GM18508 (cell line): ENCODE measurements around the gene PLEKHD1.

Experiments
- ATAC-seq: cut with Tn5 transposase; IDR thresholded peaks from one replicate; pipeline ENCODE4 v1.9.1; 2021; ENCODE audit warnings: moderate number of reproducible peaks; ENCODE audit not compliant: insufficient read depth, unreplicated experiment

The PLEKHD1 gene

DNA sequence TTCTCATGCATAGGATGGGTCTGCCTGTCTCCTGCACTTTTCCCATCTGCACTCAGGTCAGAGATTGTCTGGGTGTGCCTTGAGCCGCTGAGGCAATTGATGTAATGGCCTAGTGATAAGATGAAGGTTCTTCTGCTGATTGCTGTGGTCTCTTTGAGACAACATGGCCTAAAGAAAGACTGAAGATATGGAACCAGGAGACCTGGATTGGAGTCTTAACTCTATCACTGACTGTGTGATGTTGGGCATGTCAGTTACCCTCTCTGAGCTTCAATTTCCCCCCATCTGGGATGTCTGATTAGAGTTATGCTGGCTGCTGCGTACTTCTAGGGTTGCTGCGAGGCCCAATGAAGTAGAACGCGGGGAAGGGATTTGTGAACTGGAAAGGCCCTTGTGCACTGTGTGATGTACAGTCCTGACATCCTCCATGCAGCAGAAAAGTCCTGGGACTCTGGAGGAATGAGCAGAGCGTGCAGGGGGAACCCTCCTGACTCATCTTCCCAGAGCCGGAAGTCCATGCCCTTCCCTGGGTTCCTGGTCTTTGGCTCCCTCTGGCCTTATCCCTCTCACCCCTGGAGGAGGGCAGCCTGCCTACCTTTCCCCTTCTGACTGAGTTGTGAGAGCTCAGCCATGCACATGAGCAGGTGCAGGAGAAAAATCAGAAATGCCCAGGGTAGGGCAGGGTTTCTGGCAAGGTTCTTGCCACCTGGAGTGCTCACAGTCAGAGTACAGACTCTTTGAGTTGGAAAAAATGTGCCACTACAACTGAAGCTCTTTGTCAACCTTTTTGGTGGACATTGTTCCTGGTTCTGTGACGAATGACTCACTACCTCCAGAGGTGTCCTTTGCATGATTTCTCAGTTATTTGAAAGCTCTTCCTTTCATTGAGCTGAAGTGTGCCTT lies 21.1 kb downstream of the PLEKHD1 start:
- no peak for ATAC-seq

DNA sequence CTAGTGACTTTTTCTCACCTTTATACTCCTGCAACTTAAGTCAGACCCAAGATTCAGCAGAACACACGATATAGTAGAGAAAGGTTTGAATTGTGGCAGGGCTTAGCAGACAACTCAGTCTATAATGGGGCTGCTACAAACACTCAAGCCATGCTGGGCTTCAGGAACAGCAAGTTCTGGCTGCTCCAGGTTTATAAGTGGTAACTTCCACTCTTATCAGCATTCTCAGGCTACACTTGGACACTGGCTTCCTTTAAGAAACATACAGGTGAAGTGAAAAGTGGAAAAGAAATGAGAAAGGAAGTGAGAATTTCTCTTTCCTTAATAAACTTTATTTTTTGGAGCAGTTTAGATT lies 21.7 kb downstream of the PLEKHD1 start:
- no peak for ATAC-seq

DNA sequence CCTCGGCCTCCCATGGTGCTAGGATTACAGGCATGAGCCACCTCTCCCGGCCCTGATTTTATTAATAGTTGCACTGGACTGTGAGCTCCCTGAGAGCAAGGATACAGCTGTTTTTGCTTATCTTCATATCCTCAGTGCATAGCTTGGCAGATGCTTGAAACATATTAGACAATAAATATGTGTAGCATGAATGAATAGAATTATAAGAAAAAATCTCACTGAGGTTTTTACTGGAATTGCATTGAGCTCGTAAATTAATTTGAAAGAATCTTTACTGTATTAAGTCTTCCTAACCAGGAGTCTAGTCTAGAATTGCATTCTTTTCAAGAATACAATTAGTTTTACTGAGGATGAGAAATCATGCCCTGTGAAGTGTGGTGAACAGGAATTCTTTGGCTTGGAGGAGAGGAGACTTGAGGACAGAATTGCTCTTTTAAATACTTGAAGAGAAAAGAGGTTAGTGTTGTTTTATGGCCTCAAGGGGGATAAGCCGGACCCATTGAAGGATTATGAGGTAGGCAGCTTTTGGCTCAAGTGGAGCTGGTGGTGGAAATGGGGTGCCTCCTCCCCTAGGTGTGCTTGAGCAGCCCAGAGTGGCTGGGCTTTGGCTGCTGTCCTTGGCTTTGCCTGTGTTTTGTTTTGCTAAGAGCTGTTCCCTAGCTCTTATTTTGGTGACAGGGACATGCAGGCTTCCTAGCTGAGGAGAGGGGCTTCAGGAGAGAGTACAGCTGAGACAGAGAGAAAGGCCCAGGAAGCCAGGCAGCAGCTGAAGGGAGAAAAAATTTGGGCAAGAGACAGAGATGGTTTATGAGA lies 34.0 kb downstream of the PLEKHD1 start:
- ATAC-seq = no peak

DNA sequence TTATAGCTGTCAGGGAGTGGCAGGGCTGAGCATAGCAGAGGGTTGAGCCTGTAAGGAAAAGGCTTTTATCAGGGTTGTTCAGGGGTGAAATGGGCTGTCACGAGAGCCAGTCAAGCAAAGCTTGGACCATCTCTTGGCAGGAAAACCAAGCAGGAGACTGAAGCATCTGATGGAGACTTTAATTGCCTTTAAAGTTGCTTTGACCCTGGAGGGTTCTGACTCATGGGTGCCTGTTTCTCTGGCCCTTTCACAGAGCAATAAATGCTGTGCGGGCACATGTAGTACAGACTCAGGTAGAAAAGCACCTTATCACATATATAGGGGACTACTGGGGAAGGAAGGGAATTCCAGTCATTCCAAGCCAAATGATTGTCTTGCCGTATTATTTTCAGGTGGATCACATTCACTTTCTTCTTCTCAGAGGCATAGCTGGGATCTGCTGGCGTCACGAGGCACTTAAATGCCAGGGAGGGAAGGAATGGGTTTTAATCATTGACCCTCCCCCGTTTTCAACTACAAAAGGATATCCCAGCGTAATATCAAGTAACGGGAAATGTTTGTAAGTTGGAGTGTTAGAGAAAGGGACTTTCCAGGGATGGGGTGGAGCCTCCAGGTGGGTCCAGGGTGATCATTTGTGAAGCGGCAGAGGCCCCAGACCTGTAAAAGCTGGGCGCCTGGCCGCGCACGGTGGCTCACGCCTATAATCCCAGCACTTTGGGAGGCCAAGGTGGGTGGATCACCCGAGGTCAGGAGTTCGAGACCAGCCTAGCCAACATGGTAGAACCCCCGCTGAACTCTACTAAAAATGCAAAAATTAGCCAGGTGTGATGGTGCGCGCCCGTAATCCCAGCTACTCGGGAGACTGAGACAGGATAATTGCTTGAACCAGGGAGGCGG lies 34.9 kb downstream of the PLEKHD1 start:
- ATAC-seq = no peak

DNA sequence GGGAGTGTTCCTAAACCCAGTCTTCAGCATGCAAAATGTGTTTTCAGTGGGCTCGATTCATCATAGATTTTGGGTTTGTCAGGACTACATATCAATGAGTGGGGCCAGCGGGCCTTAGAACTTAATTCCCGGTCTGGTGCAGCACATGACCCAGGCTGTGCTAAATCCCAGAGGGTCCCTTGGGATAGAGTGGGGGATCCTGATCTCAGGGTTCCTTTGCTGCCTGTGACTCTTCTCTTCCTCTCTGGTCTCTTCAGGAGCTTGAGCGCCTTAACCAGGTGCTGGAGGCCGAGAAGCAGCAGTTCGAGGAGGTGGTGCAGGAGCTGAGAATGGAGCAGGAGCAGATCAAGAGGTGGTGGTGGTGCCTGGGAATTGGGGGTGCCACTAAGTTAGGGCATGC lies 37.5 kb downstream of the PLEKHD1 start:
- ATAC-seq = no peak

DNA sequence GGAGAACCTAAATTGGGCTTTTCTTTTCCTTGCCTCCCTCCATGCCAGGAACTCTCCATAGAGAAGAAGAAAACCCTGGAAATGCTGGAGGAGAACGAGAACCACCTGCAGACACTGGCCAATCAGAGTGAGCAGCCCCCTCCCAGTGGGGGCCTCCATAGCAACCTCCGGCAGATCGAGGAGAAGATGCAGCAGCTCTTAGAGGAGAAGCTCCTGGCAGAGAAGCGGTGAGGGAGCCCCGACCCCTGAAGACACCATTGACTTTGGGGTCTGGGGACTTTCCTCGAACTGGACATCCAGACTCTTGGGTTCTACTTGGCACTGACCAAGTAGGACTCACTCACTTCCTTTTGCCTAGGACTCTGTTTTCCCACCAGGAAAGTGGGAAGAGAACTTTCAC lies 41.4 kb downstream of the PLEKHD1 start:
- ATAC-seq = no peak

DNA sequence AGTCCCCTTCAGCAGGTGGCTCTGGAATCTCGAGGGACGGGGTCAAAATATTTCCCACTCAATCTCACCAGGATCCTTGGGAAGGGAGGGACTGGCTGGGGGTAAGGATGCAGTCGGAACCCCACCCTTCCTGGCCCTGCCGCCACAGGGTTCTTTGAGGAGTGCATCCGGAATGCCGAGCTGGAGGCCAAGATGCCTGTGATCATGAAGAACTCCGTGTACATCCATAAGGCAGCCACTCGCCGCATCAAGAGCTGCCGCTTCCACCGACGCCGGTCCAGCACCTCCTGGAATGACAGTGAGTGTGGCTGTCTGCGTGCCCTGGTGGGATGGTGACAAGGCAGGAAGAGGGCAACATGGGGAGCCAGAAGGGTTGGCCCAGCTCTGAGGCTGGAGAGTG lies 43.1 kb downstream of the PLEKHD1 start:
- no peak for ATAC-seq

DNA sequence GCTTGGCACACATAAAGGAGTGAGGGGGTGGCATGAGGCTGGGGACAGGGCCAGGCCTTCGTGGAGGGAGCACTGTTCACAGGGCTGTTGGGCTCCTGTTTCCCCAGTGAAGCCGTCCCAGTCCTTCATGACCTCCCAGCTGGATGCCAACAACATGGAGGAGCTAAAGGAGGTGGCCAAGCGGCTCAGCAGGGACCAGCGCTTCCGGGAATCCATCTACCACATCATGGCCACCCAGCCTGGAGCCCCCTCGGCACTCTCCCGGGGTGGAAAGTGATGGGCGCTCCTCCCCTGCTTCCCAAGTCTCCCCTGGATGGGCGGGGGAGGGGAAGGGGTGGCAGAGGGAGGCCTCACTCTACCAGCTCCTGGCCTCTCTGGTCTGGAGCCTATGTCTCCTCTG lies 43.6 kb downstream of the PLEKHD1 start:
- ATAC-seq = no peak

DNA sequence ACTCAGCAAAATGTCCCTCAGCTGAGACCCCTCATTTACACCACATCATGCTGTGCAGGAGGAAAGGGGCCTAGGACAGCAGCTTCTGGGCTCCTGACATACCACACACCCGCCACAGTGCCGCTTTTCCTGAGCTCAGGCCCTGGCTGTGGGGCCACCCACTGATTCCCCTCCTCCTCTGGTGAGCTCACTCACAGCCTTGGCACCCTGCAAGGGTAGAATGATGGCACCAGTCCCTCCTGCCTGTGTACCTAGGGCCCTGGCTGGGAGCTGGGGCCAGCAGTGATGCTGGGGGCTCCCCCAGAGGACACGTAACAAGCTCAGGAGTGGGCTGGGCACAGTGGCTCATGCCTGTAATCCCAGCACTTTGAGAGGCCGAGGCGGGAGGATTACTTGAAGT lies 44.4 kb downstream of the PLEKHD1 start:
- no peak for ATAC-seq

DNA sequence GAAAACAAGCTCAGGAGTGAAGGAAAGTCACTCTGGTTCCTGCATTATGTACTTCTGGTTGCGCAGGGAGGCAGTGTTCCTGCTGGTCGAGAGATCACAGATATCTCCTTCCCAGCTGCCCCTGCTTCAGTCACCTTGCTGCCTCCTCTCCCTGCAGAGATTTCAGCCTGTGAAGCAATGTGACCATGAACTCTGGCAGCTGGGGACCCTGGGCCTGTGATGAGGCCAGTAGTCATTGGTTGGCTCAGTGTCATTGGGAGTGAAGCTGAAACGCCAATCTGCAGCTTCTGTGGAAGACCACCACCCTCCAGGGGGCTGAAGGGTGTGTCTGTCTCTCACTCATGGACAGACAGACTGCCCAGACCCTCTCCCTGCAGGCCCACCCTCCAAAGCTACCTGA lies 45.0 kb downstream of the PLEKHD1 start:
- no peak for ATAC-seq

DNA sequence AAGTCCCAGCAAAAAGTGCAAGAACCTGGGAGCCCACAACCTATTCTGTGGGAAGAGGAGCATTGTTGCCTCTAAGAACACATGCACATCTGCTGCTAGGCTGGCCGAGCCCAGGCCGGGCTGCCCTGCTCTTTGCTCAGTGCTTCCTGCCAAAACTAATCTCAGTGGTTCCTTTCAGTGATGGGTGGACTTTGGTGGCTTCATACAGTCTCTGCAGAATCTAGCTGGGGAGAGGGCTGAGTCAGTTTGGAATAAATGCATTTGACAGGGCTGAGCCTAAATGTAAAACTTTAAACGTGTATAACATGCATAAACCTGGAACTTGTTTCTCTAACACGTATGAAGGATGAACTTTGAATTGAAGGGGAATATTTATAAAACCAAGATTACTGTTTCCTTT lies 45.6 kb downstream of the PLEKHD1 start:
- no peak for ATAC-seq

DNA sequence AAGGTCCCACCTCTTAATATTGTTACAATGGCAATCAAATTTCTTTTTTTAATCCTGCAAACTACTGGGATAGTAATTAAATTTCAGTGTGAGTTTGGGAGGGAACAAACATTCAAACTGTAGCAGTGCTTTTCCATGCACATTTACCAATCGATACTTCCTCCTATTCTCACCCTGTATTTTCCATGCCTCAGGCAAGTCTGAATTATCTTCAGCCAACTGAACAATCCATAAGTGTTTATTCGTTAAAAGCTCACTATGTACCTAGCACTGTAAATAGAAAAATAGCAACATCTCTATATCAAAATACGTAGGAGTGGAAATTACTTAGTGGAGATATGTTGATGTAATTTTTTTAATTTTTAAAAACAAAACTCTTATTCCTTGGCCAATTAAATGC lies 46.6 kb downstream of the PLEKHD1 start:
- no peak for ATAC-seq

DNA sequence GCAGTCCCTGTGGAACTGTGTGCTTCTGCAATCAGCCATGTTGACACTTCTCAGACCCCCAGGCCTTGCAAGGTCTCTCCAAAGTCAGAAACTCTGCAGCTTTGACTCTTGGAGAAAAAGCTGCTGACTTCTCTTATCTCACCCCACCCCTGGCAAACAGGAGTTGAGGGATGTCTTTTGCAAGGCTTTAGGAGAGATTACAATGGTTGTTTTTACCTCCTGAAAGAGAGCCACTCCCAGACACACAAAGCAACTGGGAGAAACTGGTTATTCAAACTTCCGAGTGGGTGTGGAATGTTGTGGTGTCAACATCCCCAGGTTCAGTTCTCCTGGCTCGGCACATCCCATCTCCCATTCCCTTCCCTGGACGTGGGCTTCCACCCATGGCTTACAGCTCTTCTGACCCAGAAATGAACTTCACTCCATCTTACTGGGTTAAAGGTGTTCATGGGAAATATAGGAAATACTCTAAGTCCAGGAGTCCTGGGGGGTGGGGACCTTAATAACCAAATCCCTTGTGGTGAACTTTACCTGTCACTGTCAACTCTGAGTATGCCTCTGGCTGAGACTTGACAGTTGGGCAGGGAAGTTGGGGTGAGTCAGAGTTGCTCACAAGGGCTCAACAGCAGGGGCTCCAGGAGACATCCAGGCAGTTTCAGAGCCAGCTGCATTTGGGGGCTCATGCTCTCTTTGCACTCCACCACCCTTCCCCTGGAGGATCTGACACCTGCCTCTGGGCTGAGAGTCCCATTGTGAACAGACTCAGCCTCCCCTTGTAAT lies 48.2 kb downstream of the PLEKHD1 start:
- ATAC-seq = no peak

DNA sequence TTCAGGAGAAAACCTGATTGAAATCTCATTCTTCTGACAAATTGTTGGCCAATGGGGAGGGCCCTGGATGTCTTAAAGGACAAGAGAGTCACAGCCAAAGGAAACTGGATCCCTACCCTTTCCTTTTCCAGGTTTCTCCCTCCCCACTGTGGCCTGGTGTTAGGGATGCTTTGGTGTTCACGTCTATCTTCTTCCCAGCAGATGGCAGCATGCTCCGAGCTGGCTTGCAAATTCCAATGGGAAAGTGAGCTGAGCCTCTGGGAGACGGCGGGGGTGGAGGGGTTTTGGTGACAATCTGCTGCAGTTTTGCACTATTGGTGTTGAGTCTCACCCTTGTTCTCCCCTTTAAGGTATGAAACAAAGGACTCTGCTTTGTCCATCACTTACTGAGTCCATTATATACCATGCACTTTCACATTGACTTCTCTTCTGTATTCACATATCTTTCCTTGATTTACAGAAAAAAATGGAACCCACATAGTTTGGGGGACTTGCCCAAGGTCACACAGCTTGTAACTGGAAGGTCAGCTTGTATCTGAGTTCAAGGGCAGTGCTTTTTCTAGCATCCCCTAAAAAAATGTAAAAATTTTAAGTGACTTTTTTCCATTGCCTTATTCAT lies 50.8 kb downstream of the PLEKHD1 start:
- no peak for ATAC-seq

DNA sequence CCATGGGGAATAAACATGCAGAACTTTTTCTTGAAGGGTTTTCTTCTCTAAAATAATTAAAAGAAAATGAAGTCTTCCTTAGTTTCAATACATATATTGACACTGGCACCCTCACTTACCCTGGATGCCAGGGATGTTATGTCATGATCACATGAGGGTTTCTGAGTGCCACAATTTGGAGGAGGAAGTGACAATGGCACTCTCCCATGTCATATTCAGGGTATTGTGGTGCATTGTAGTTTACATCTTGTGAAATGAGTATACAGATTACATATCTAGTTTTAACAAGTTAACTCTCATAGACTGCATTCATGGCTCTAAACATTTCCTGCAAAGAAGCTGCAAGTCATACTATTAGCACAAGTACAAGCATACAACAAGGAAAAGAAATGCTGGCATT lies 52.4 kb downstream of the PLEKHD1 start:
- no peak for ATAC-seq

DNA sequence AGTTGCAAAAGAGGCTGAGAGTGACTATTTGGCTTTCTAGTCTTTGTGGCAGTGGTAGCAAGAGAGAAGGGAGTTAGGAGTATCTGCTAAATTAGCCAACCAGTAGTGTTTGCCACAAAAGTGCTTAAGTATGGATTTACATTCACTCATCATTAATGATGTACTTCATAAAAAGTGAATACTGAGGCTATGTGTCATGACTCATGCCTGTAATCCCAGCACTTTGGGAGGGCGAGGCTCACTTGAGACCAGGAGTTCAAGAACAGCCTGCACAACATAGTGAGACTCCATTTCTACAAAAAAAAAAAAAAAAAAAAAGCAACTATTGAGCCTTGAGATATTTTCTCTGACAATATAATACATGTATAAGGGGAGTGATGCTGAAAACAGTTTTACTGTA lies 53.4 kb downstream of the PLEKHD1 start:
- no peak for ATAC-seq

DNA sequence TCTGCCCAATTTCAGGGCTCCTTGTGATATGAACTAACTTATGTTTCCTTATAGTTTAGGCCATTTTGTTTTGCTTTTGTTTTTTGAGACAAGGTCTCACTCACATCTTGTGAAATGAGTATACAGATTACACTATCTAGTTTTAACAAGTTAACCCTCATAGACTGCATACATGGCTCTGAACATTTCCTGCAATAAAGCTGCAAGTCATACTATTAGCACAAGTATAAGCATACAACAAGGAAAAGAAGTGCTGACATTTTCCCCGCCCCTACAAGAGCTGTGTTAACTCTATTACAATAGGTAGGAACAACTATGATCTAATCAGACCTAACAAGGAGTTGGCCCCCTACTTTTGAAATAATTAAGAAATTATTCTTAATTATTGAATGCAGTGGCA lies 54.2 kb downstream of the PLEKHD1 start:
- ATAC-seq = no peak

DNA sequence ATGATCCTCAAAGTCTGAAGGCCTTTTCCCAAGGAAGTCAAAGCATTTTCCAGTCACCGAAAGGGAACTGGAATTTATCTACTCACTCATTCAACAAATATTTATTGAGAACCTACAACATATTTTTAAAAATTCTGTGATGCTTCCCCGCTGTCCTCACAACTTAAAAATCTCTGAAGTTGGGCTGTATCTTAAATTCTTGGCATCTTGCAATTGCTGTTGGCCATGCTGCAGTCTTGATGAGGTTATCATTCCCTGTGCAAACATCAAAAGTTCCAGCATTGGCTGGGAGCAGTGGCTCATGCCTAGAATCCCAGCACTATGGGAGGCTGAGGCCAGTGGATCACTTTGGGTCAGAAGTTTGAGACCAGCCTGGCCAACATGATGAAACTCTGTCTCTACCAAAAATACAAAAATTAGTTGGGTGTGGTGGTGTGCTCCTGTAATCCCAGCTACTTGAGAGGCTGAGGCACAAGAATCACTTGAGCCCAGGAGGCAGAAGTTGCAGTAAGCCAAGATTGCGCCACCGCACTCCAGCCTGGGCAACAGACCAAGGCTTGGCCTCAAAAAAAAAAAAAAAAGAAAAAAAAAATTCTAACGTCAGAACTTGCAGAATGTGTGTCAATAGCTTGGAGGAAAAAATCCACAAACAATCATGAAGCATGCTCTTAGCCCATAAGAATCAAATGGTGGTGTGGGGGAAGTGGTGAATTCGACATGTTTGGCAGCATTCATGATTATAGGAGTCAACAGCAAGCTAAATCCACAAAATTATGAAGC lies 55.3 kb downstream of the PLEKHD1 start:
- no peak for ATAC-seq
